HepG2 (cell line): ENCODE data around the gene FSHR. TPM values are rescaled to one million over a fixed set of nuclear protein-coding genes. Genes with fewer than 3 reads are reported as not detected.

Experiments used
- AGO2 ChIP-seq: fragments of 200-400 bp; formaldehyde crosslinking; optimal IDR thresholded peaks from 2 replicates; pipeline ENCODE3; 2017; ENCODE audit warnings: mild to moderate bottlenecking, low read depth, low read length, moderate library complexity
- DNMT1 ChIP-seq: sonication (generic); formaldehyde crosslinking; IDR thresholded peaks from 2 replicates; pipeline ENCODE4 v1.5.1; 2020; ENCODE audit warnings: mild to moderate bottlenecking, missing genetic modification reagents
- GATAD2A ChIP-seq: IDR thresholded peaks from 2 replicates; pipeline ENCODE4 v1.6.1; 2016
- JUN ChIP-seq: sonication (generic); formaldehyde crosslinking; IDR thresholded peaks from 2 replicates; pipeline ENCODE4 v1.4.0; 2020; ENCODE audit warnings: mild to moderate bottlenecking, missing genetic modification reagents
- KMT2A ChIP-seq: sonication (generic); formaldehyde crosslinking; IDR thresholded peaks from 2 replicates; pipeline ENCODE4 v1.4.0; 2020; ENCODE audit warnings: missing genetic modification reagents
- MAF1 ChIP-seq: sonication (generic); formaldehyde crosslinking; IDR thresholded peaks from 2 replicates; pipeline ENCODE4 v1.5.0; 2020; ENCODE audit warnings: missing genetic modification reagents, borderline replicate concordance
- NFYC ChIP-seq: IDR thresholded peaks from 2 replicates; pipeline ENCODE4 v1.6.1; 2016; ENCODE audit warnings: missing genetic modification reagents, missing compliant biosample characterization
- PAXIP1 ChIP-seq: sonication (generic); formaldehyde crosslinking; conservative IDR thresholded peaks from 2 replicates; pipeline ENCODE4 v1.4.0; 2020; ENCODE audit warnings: mild to moderate bottlenecking, missing genetic modification reagents, moderate library complexity
- PLRG1 ChIP-seq: fragments of 450-650 bp; conservative IDR thresholded peaks from 2 replicates; pipeline ENCODE4 v1.6.1; 2016
- SMAD9 ChIP-seq: sonication (generic); formaldehyde crosslinking; IDR thresholded peaks from 2 replicates; pipeline ENCODE4 v1.5.1; 2020; ENCODE audit warnings: mild to moderate bottlenecking, missing genetic modification reagents
- ZNF280B ChIP-seq: sonication (generic); formaldehyde crosslinking; IDR thresholded peaks from 2 replicates; pipeline ENCODE4 v1.5.0; 2020; ENCODE audit warnings: missing genetic modification reagents, mild to moderate bottlenecking, borderline replicate concordance
- ZNF570 ChIP-seq: sonication (generic); formaldehyde crosslinking; IDR thresholded peaks from 2 replicates; pipeline ENCODE4 v1.4.0; 2020; ENCODE audit warnings: mild to moderate bottlenecking, missing genetic modification reagents, borderline replicate concordance
- ZNF891 ChIP-seq: sonication (generic); formaldehyde crosslinking; IDR thresholded peaks from 2 replicates; pipeline ENCODE4 v1.5.0; 2020; ENCODE audit warnings: mild to moderate bottlenecking, missing genetic modification reagents
- ZSCAN22 ChIP-seq: sonication (generic); formaldehyde crosslinking; IDR thresholded peaks from 2 replicates; pipeline ENCODE4 v1.4.0; 2020; ENCODE audit warnings: mild to moderate bottlenecking, missing genetic modification reagents
- polyA plus RNA-seq, 8 experiments: library from polyadenylated mRNA; depleted of rRNA in 3 of 8; stranded (reverse) in 7 of 8; unstranded in 1 of 8; fragments of >200 nt; fragmentation: Illumina TruSeq in 4 of 8; extraction: Trizol in 4 of 8; gene quantifications; 2 replicates each; pipeline versions ENCODE4 v1.2.1 to v1.2.3, GENCODE V29; 2011 to 2016; ENCODE audit warnings: low read depth in 4 of 8, missing spikeins in 1 of 8, mixed read lengths in 1 of 8; ENCODE audit not compliant: insufficient read depth in 1 of 8
- total RNA-seq, 5 experiments: library from RNA; depleted of rRNA; stranded (reverse); fragments of >200 nt; fragmentation: Illumina TruSeq; extraction: Trizol; gene quantifications; 2 replicates each; pipeline ENCODE4 v1.2.3, GENCODE V29; 2016; ENCODE audit warnings: low read depth in 1 of 5
- TF ChIP-seq, protein P1 (sequence below): sonication (generic); formaldehyde crosslinking; IDR thresholded peaks from 2 replicates; pipeline ENCODE4 v1.4.0; 2020; ENCODE audit warnings: mild to moderate bottlenecking, missing genetic modification reagents
- TF ChIP-seq, protein P2 (sequence below): sonication (generic); formaldehyde crosslinking; IDR thresholded peaks from 2 replicates; pipeline ENCODE4 v1.5.0; 2020; ENCODE audit warnings: missing genetic modification reagents
- TF ChIP-seq, protein P3 (sequence below): sonication (generic); formaldehyde crosslinking; IDR thresholded peaks from 2 replicates; pipeline ENCODE4 v1.8.0; 2022; ENCODE audit warnings: mild to moderate bottlenecking, missing genetic modification reagents, borderline replicate concordance
- TF ChIP-seq, protein P4 (sequence below): sonication (generic); formaldehyde crosslinking; IDR thresholded peaks from 2 replicates; pipeline ENCODE4 v1.5.0; 2020; ENCODE audit warnings: mild to moderate bottlenecking, missing genetic modification reagents

Gene FSHR
- total and polyA plus RNA-seq, 2 of the 13 experiments (the other 11 are each of a cell fraction or from before 2014, with no cell fraction given): not detected

DNA sequence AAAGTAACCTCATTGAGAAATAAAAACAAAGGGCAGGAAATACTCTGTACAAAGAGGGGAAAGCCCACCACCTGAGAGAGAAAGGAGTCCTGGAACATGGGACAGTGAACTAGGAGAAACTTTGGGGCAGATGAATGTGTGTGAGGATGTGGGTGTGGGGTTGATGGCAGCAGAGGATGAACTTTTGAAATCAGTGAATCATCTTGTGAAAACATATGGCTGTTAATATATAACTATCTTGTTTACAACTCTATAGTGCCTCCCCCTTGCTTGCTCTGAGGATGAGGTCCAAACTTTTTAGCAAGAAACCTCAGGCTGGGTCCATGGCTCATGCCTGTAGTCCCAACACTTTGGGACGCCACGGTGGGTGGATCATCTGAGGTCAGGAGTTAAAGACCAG is 227.0 kb downstream of the FSHR start (continued):
- TF ChIP-seq PAXIP1 (CRISPR knock-in tag) (0 out of 2 replicates have a peak, but pooled peaks have one; percentile 34), ZNF891 (no peak), KMT2A (CRISPR knock-in tag) (no peak), AGO2 (no peak), DNMT1 (CRISPR knock-in tag) (no peak), GATAD2A (no peak), PLRG1 (no peak), ZNF570 (CRISPR knock-in tag) (no peak), ZNF280B (CRISPR knock-in tag) (no peak), MAF1 (CRISPR knock-in tag) (no peak), NFYC (CRISPR knock-in tag) (no peak), ZSCAN22 (CRISPR knock-in tag) (no peak), JUN (CRISPR knock-in tag) (no peak), SMAD9 (CRISPR knock-in tag) (no peak)
- TF ChIP-seq, protein P1, sequence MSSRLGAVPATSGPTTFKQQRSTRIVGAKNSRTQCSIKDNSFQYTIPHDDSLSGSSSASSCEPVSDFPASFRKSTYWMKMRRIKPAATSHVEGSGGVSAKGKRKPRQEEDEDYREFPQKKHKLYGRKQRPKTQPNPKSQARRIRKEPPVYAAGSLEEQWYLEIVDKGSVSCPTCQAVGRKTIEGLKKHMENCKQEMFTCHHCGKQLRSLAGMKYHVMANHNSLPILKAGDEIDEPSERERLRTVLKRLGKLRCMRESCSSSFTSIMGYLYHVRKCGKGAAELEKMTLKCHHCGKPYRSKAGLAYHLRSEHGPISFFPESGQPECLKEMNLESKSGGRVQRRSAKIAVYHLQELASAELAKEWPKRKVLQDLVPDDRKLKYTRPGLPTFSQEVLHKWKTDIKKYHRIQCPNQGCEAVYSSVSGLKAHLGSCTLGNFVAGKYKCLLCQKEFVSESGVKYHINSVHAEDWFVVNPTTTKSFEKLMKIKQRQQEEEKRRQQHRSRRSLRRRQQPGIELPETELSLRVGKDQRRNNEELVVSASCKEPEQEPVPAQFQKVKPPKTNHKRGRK: no peak
- TF ChIP-seq, protein P2, sequence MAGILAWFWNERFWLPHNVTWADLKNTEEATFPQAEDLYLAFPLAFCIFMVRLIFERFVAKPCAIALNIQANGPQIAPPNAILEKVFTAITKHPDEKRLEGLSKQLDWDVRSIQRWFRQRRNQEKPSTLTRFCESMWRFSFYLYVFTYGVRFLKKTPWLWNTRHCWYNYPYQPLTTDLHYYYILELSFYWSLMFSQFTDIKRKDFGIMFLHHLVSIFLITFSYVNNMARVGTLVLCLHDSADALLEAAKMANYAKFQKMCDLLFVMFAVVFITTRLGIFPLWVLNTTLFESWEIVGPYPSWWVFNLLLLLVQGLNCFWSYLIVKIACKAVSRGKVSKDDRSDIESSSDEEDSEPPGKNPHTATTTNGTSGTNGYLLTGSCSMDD (CRISPR knock-in tag): no peak
- TF ChIP-seq, protein P3, sequence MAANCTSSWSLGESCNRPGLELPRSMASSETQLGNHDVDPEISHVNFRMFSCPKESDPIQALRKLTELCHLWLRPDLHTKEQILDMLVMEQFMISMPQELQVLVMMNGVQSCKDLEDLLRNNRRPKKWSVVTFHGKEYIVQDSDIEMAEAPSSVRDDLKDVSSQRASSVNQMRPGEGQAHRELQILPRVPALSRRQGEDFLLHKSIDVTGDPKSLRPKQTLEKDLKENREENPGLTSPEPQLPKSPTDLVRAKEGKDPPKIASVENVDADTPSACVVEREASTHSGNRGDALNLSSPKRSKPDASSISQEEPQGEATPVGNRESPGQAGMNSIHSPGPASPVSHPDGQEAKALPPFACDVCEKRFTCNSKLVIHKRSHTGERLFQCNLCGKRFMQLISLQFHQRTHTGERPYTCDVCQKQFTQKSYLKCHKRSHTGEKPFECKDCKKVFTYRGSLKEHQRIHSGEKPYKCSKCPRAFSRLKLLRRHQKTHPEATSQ (CRISPR knock-in tag): no peak
- TF ChIP-seq, protein P4, sequence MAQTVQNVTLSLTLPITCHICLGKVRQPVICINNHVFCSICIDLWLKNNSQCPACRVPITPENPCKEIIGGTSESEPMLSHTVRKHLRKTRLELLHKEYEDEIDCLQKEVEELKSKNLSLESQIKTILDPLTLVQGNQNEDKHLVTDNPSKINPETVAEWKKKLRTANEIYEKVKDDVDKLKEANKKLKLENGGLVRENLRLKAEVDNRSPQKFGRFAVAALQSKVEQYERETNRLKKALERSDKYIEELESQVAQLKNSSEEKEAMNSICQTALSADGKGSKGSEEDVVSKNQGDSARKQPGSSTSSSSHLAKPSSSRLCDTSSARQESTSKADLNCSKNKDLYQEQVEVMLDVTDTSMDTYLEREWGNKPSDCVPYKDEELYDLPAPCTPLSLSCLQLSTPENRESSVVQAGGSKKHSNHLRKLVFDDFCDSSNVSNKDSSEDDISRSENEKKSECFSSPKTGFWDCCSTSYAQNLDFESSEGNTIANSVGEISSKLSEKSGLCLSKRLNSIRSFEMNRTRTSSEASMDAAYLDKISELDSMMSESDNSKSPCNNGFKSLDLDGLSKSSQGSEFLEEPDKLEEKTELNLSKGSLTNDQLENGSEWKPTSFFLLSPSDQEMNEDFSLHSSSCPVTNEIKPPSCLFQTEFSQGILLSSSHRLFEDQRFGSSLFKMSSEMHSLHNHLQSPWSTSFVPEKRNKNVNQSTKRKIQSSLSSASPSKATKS: no peak
